ENCODE measurements around the gene NFS1.

GRCh38 chr20:35664466-35665206, 34.5 kb downstream of the NFS1 start, which contains the start of the genes CPNE1 and RBM12:
- TF ChIP-seq CTCF (IDR thresholded peaks at IDR 0.05) (peak in 2 of 4 experiments; percentile 2 to 32), POLR2A (IDR thresholded peaks at IDR 0.05) (peak; percentile 87 to 92), POLR2AphosphoS5 (IDR thresholded peaks at IDR 0.05) (peak; percentile 97)
